CD4-positive, alpha-beta T cell treated with Interleukin-17A for 4 hours (primary cell): ENCODE measurements around the gene PLCL1.
A peak's percentile ranks its signal among the peaks of the same experiment; 100 is the strongest.
"Not testable (repeated sequence)": the region's sequence is repeated elsewhere in the genome, so short reads cannot be mapped to it uniquely, and the experiment has no call there.

ENCODE experiments used
- DNase-seq: peaks from one replicate; pipeline ENCODE4 v3.0.0-alpha.2; 2020; ENCODE audit warnings: mixed read lengths

Gene PLCL1

DNA sequence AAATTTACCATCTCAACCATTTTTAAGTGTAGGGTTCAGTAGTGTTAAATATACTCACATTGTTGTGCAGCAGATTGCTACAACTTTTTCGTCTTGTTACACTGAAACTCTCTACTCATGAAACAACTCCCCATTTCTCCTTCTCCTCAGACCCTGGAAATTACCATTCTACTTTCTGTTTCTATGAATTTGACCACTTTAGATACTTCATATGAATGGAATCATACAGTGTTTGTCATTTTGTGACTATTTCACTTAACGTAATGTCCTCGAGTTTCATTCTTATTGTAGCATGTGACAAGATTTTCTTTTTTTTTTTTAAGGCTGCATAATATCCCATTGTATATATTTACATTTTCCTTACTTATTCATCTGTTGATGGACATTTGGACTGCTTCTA lies 203.8 kb downstream of the PLCL1 start:
- no peak for DNase-seq

DNA sequence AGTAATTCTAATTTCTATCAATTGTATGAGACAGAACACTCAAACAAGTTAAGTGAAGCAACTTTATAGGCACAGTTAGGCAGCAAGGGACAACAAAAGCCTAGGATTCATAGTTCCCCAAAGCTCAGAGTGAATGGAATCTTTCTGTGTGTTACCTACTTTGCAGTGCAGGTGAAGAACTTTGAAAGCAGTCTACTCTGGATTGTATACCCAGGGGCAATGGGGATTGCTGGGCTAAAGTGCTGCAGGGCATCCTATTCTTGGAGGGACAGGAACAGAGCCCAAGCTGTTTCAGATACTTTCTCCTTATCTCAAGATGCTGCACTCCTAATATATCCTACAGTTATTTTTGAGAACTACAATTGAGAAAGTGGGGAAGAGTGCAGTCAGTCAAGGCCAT lies 207.6 kb downstream of the PLCL1 start:
- DNase-seq = no peak

DNA sequence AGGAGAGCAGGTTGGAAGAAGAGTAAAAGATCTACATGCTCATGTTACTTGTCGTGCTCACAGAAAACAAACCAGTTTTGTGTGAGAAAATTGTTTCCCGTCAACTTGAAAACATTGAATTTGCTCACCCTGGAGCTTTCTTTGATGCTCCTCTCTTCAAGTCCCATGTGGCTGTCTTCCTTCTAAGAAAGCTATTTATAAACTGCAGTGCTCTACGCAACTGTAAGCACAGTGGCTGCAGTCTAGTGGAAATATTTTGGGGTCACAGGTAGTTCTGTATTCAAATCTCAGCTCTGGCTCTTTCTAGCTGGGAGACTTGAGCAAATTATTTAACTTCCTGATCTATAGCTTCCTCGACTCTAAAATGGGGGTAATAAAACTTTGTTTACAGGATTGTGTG lies 211.8 kb downstream of the PLCL1 start:
- DNase-seq = no peak

DNA sequence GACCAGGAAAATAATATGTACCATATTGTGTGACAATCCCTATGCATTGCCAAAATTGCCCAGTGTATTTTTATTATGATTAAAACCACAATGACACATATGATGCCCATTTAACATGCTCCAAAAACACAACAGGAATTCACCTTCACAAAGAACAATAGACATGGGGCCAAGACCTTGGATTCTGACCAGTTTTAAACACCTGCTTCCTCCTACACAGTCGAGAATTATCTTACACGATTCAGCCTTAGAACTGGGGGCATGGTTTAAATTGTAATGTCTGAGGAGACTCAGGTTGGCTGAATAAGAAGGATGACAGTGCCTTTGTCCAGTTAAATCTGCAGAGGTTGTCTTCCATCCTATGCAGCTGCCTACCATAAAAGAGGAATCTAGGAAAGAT lies 212.7 kb downstream of the PLCL1 start:
- DNase-seq = no peak

- no peak for DNase-seq
Observed at GRCh38 chr2:198028955-198029354, 224.6 kb downstream of the PLCL1 start.

DNA sequence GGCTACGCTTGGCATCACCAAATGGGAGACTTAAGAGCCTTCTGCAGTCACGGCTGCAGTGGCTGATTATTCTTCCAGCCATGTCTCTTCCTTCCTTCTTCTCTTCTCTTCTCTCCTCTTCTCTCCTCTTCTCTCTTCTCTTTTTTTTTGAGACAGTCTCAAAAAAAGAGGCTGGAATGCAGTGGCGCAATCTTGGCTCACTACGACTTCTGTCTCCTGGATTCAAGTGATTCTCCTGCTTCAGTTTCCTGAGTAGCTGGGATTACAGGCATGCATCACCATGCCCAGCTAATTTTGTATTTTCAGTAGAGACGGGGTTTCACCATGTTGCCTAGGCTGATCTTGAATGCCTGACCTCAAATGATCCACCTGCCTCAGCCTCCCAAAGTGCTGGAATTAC lies 225.2 kb downstream of the PLCL1 start:
- DNase-seq = not testable (repeated sequence)

DNA sequence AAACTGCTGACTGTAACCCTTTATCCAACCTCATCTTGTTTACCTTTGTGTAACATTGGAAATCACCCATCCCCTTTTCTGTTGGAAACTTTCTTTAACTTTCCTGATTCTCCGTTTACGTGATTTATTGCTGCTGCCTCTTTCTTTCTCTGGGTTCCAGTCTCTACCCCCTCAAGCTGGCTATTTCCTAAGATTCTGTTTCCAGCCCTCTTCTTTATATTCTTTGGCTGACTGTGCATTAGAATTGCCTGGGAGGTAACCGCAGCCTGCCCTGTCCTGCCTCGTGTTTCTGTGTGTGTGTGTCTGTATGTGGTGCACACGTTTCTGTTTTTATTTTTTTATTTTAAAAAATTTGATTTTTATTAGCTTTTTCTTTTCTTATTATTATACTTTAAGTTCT lies 229.2 kb downstream of the PLCL1 start:
- no peak for DNase-seq

DNA sequence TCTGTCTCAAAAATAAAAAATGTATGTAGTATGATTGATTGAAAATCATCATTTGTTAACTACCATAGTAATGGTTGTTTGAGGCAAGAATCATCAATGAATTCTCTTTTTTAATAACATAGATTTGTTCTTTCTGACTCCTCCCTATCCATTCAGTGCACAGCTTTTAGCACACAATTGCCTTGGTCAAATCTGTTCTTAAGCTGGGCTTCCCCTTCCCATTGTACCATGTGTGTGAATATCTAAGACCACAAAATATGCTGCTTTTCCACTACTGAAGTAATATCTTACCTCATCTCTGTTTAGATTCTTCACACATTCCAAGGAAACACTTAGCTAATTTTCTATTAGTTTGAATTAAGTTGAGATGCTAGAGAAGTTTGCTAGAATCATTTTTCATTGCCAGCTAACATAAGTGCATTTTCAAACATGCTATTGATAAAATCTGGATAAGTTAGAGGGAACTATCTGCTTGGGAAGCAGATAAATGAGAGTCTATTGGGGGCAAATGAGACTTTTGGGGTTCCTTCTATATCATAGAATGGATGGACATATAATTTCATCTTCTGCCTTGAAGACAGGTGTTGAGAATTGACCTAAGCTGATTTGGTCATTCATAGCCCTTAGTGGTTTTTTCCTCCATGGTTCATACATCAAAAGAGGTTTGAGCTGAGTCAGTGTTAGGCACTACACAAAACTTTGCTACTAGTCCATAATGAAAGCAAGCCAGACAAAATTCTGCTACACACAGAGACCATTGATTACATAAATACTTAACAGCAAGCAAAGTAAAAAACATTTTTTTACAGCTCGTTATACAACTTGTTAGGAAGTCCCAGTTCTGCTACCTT lies 231.9 kb downstream of the PLCL1 start:
- no peak for DNase-seq

GRCh38 chr2:198040835-198041234 lies 236.4 kb downstream of the PLCL1 start:
- DNase-seq = no peak

DNA sequence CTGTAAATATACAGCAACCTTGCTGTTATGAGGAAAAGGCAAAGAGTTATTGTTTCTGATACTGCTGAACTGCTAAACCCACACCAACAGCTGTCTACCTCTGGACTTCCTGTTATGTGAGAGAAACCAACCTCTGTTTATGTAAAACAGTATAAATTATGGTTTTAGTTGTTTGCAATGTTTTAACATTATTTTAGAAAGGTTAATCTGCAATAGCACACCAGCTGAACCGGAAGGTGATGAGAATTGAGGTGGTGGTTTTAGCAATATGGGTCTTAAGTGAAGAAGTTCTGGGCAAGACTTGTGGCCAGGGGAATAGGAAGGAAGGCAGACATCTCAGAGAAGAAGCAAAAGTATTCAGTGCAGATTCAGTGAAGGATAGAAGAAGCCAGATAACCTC lies 237.8 kb downstream of the PLCL1 start:
- no peak for DNase-seq

DNA sequence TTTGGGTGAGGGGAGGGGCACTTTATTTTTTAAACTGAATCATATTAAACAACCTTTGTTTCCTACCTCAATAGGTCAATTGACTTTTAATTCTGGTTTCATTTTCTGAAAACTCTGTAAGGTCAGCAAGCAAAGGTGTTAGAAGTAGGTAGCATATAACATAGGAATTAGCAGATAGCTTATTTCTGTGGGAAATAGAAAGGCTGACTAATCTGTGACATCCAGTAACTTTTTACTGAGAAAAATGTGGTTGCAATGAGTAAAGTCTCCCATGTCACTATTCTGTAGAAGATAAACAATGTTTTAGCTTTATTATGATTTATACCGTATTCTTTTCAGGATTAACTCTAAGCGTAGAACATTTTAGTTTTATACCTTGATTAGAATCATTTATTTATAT lies 240.4 kb downstream of the PLCL1 start:
- no peak for DNase-seq

DNA sequence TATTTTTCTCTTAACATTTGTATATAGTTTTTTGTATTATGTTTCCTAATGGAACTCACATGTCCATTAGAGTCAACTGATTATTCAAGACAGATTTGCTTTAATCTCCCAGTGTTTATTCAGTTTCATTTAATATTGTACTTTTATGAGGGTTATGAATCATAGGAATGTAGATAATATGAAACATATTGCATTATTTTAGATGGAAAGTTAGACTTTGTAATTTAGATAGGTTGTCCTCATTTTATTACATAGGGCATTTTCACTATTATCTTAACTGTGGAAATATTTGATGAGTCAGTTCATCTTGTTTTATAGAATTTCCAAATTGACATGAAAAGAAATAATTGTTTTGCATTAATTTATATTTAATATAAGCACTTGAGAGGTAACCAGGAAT lies 240.8 kb downstream of the PLCL1 start:
- DNase-seq = no peak

DNA sequence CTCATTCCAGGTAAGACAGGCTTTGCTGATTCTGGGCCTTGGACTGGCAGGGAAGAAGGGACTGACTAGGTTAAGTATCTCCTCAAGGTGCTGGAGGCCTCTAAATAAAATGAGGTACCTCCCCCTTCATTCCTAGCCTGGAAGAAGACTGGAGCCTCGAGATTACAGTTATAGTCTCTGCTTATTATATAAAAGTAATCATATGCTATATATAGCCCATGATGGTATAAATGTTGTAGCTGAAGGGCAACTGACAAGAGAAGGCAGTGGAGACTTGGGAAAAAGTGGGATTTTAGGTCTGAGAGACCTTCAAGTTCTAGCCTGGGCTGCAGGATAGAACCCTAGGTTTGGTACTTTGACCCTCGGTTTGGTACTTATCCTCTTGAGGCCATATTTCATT lies 248.3 kb downstream of the PLCL1 start:
- DNase-seq = no peak

GRCh38 chr2:198053148-198053547 lies 248.8 kb downstream of the PLCL1 start:
- DNase-seq = no peak

DNA sequence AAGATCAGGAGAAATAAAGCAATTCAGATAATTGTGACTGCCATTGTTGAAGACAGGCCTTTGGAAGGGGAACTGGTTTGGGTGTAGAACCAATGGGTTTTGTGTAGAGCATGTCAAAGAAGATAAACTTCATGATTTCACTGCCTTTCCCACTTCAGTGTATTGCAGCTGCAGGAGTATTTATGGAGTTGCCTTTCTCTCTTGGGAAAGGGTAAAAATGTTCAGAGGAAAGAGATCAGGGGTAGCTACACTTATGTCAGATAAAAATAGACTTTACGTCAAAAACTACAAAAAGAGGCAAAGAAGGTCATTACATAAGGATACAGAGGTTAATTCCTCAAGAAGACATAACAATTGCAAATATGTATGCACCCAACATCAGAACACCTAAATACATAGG lies 249.4 kb downstream of the PLCL1 start:
- DNase-seq = no peak

GRCh38 chr2:198054299-198054698 lies 249.9 kb downstream of the PLCL1 start:
- peak; percentile 63 for DNase-seq

DNA sequence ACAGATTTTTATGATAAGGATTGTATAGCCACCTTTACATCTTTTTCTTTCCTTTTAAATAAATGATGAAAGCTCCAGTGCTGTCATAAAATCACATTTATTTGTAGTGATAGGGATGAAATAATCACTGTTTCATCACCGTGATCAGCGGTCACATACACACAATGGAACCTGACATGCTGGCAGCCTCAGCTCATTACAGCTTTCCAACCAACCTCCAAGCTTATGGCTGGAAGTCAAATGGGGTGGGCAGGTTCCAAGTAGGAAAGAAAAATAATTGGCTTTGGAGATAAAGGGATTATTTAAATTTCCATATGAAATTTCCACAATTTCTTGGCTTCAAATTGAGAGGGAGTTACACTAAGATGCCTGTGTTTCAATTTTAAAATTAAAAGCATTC lies 251.3 kb downstream of the PLCL1 start:
- no peak for DNase-seq

DNA sequence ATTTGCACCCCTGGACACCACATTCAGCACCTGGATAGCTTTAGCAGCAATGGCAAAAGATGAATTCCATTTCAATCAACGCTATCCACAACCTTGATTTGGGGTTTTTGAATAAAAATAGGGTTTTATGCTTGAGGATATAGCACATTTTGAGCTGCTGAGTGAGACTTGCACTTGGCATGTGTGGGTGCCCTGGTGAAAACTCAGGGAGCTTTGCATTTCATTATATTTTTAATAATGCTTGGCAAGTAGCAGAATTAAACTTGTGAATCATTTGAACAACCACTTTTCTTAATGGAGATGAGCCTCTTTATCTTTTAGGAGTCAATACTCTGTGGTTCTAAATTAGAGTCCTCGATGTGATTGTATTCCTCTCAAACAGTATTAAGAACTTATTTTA lies 252.4 kb downstream of the PLCL1 start:
- no peak for DNase-seq

- DNase-seq = no peak
Observed at GRCh38 chr2:198059800-198060199, 255.4 kb downstream of the PLCL1 start.

GRCh38 chr2:198060277-198060676 lies 255.9 kb downstream of the PLCL1 start:
- DNase-seq = no peak

DNA sequence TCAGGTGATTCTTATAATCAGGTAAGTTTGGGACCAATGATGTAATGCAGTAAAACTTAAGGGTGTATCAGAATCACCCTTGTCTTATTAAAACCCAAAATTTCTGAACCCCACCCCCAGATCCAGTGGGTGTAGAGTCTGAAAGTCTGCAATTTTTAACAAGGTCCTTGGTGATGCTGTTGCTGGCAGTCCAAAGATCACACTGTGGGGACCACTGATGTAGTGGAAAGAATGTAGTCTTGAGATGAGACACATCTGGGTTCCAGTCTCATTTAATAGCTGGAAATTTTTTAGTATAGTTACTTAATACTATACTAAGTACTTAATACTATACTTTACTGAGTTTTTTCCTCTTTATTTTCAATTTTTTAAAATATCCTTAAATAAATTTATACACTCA lies 258.4 kb downstream of the PLCL1 start:
- no peak for DNase-seq

DNA sequence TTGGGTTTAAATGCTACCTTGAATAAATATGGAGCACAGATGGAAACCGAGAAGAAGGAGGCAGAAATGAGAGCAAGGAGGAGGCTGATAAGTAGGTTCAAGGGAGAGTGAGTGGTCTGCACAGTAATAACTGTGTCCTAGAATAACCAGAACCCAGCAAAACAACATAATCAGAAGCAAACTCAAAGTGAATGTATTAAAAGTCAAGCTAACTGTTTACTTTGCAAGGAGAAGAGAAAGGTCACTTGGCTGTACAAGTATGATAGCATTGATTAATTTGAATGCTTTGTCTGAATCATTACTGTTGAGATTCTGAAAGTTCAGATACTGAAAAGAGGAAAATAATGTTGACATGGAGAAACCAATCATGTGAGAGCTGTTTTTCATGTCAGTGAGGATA lies 258.8 kb downstream of the PLCL1 start:
- DNase-seq = no peak

GRCh38 chr2:198065322-198065721 lies 260.9 kb downstream of the PLCL1 start:
- no peak for DNase-seq

DNA sequence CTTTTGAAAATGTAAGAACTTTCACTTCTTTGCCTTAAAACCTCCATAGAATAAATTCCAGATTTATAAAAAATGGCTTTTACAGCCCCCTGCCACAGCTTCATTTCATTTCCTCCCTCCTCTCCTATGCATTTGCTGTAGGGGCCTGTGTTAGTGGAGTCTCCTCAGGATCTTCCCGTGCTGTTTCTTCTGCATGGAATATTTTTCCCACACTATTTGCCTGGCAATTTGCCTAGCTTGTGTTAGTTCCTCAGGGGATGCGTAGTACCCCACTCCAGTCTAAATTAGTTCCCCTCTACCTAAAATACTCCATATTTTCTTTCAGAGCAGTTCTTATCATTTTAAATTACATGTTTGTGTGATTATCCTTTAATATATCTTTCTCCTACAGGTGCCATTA lies 262.2 kb downstream of the PLCL1 start:
- DNase-seq = no peak

- DNase-seq = no peak
Observed at GRCh38 chr2:198072655-198073054, 268.3 kb downstream of the PLCL1 start.
